HG03103 (cell line): ENCODE results near the gene UBN2.

Source experiments
- ATAC-seq: cut with Tn5 transposase; IDR thresholded peaks from one replicate; pipeline ENCODE4 v1.9.1; 2021; ENCODE audit warnings: low read depth; ENCODE audit not compliant: unreplicated experiment

The UBN2 gene

DNA sequence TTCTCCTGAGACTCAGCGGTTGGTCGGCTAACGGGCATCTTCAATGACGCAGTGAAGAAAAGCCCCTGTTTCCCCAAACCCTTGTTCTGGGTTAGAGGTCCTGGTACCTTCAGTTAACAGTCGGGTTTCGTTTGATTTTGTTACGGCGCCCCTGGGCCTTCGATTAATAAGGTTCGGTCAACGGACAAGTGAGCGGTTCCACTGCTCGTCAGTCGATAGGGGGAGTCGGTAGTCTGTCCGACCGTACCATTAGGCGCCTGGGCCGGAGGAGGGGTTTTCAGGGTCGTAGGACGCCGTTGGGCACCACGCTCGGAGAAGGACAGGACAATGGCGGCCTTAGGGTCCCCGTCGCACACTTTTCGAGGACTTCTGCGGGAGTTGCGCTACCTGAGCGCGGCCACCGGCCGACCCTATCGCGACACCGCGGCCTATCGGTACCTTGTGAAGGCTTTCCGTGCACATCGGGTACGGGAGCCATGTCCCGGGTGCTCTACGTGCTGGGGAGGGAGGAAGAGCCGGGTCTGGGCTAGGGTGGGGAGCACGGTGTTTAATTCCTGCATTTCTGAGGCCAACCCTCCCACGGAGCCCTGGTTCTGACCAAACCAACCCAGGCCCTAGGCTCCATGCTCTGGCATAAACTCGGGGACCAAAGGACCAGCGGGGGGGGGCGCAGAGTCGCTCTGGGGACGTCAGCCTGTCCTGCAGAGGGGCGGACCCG is 110.2 kb downstream of the UBN2 start, which contains the start of gene FMC1:
TSS of gene FMC1 (plus strand) at position 280 of the 718 bp plus-strand sequence. CDS start at position 328, 48 bp downstream.
- ATAC-seq = peak; percentile 52

DNA sequence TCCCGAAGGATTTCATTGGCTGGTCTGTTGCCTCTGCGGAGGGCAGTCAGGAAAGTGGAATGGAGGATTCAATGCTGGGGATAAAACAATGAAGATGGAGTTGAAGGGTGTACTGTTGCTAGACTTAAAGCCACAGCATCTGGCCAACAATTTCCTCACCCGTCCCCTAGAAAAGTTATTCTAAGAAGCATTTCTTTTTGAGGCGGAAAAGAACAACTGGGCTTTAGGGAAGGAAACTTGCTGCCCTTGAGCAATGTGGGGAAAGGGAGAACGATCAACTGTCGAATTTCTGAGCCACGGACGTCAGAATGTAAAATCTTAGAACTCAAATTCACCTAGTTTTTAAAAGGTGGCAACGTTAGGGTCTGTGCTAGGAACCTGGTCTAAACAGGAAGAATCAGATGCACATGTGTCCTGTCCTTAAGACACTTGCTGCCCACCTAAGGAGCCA is 110.8 kb downstream of the UBN2 start:
- no peak for ATAC-seq

DNA sequence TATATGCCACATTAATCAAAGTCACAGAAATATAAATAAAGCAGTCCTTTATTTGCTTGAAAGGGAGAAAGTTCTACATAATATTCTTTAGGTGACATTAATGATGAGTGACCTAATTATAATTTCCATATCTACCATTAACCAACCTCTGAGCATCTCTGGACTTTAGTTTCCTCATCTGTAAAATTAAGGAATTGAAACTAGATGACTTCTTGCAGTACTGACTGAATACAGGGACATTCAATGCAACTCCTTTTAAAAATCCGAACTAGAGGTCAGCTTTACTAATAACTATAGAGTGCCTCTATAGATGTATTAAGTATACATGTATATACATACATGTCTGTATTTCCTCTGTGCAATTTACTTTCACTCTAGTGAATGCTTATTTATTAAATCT is 114.0 kb downstream of the UBN2 start:
- no peak for ATAC-seq

DNA sequence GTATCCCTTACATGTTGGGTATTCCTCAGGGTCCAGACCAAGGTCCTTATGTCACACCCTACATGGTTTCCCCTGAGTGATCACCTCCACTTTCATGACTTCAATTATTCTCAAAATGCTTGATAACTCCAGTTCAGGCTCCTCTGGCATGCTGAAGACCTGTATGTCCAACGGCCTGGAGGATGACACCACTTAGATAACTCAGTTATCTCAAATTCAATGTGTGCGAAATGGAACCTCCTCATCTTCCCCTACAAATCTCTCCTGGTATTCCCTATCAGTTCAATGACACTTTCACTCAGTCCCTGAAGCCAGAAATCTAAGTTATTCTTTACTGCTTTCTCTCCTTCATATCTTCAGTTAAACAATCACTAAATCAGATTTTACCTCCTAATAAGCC is 120.0 kb downstream of the UBN2 start:
- no peak for ATAC-seq

- ATAC-seq = no peak
Observed at GRCh38 chr7:139354729-139355128, 123.7 kb downstream of the UBN2 start.

DNA sequence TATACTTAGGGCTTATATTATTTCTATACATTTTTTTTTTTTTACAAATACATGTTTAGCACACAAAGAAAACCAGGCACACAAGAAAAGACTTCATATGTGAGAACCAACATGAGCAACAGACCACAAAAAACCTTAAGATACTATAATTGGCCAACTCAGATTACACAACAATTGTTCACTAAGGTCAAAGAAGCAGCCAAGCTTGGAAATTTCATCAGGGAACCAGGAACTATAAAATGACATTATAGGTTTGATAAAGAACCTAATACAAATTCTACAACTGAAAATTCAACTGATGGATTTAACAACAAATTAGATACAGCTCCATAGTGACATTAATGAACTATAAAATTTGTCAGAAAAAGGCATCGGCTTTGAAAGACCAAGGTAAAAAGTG is 124.3 kb downstream of the UBN2 start:
- no peak for ATAC-seq
